HG02678 (cell line): ENCODE data around the gene DYNLRB2.

ENCODE experiments used
- ATAC-seq: cut with Tn5 transposase; IDR thresholded peaks from one replicate; pipeline ENCODE4 v1.9.1; 2021; ENCODE audit warnings: mild to moderate bottlenecking, moderate library complexity; ENCODE audit not compliant: unreplicated experiment

DYNLRB2 gene

DNA sequence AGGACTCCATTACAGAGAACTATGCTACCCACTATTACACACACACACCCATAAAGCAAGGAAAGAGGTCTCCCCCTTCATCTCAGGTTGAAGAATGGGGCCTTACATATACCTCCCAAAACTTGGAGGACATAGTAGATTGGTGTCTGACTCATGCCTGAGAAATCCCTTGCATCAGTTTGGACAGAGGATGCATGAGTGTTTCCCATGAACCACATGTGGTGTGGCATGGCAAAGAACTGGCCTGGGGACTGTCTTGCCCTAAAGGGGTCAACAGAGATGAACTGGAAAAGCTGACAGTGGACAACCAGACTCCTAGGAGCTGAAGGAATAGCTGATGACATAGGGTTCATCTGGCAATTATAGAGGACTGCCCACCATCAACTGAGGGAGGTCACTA is 54.0 kb downstream of the DYNLRB2 start:
- ATAC-seq = no peak

DNA sequence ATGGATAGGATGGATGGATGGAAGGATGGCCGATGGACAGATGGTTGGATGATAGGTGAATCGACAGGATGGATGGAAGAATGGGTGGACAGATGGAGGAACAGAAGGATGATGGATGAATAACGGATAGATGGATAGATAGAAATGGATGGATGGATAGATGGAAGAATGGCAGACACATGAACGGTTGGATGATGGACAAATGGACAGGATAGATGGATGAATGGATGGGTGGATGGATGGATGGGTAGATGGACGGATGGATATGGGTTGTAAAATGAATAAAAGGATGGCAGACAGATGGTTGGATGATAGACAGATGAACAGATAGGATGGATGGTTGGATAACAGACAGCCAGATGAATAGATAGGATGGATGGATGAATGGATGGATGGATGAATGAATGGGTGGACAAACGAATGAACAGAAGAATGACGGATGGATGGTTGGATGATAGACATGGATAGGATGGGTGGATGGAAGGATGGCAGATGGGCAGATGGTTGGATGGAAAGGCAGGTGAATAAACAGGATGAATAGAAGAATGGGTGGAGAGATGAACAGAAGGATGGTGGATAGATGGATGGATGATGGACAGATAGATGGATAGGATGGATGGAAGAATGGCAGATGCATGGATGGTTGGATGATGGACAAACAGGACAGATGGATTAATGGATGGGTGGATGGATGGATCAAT is 55.9 kb downstream of the DYNLRB2 start:
- ATAC-seq = no peak

DNA sequence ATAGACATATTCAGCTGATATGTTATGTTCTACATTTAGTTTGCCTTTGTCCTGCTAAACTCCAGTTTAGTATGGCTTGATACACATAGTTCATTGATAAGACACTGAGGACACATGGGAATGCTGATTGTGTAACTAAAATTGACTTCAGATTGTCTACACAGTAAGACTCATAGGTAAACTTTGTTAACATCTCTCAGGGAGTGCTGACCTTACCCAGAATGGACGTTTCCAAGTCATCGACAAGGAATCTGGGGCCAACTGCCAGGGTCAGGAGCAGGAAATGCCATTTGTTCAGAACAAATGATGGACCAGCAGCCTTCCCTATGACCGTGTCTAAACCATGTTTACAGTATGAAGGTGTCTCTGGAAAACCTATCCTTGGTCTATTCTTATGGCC is 58.7 kb downstream of the DYNLRB2 start:
- ATAC-seq = no peak
